K562 (cell line): ENCODE data around the gene TF. TPM values are rescaled to one million over a fixed set of nuclear protein-coding genes. Genes with fewer than 3 reads are reported as not detected.

Experiments used
- ATAC-seq: fragments of 200-7000 bp; cut with Tn5 transposase; 3 replicates; pipeline ENCODE4 v1.9.1; 2020; ENCODE audit warnings: moderate library complexity
- BruUV-seq: library from RNA; stranded (reverse); fragments of 400-500 nt; replicated peaks from 2 replicates; lab custom pipeline; 2021; lab: Mats Ljungman, UMichigan
- CTCF ChIA-PET: fragments of 300-600 bp; formaldehyde crosslinking; extraction: SDS; loops from one replicate; lab custom pipeline; 2021; ENCODE audit warnings: low intra/inter-chr PET ratio; lab: Yijun Ruan, JAX
- POLR2A ChIA-PET: fragments of 300-600, 350-650 bp; sonication (Branson Sonifier 250); formaldehyde crosslinking; extraction: SDS; loops from one replicate; lab custom pipeline; 2021; ENCODE audit warnings: antibody characterized with exemption, inconsistent platforms; lab: Yijun Ruan, JAX
- DNase-seq, 4 experiments: peaks; one replicate each; pipeline versions ENCODE4 v3.0.0 to v3.0.0-alpha.2; 2011 to 2018; ENCODE audit warnings: low spot score in 3 of 4, mixed read lengths in 3 of 4; ENCODE audit errors: extremely low read depth in 1 of 4
- FAIRE-seq: peaks from 2 replicates; lab custom pipeline; 2011; peaks lifted over from hg19 to GRCh38; lab: Jason Lieb, UNC
- H2AFZ ChIP-seq: 2 replicates; pipeline ENCODE4 v1.6.0; 2011; ENCODE audit warnings: low read depth, low read length, control low read depth, inconsistent platforms
- H3K27ac ChIP-seq: fragments of 200-600 bp; 3 replicates; pipeline ENCODE4 v1.8.0; 2011; ENCODE audit warnings: low read depth, mild to moderate bottlenecking, control low read depth, inconsistent platforms, low read length, moderate library complexity, mixed read lengths; ENCODE audit errors: extremely low read depth
- H3K27me3 ChIP-seq, 2 experiments: fragments of 300-600 bp in 1 of 2; 2 replicates in 1 of 2; 3 replicates in 1 of 2; pipeline versions ENCODE4 v1.6.0 to v1.8.0; 2011; ENCODE audit warnings: inconsistent platforms in 2 of 2, low read length in 2 of 2, mild to moderate bottlenecking in 1 of 2, mixed read lengths in 1 of 2, moderate library complexity in 1 of 2; ENCODE audit not compliant: control insufficient read depth in 2 of 2, insufficient read depth in 2 of 2
- H3K36me3 ChIP-seq: fragments of 300-600 bp; 3 replicates; pipeline ENCODE4 v1.8.0; 2011; ENCODE audit warnings: mild to moderate bottlenecking, low read length, inconsistent platforms; ENCODE audit not compliant: control insufficient read depth, insufficient read depth
- H3K4me1 ChIP-seq, 2 experiments: fragments of 200-600 bp in 1 of 2; replicated peaks in 1 of 2; 2 replicates in 1 of 2; 3 replicates in 1 of 2; pipeline versions ENCODE4 v1.5.1 to v1.8.0; 2011; ENCODE audit warnings: inconsistent platforms in 2 of 2, low read length in 2 of 2, mild to moderate bottlenecking in 1 of 2, mixed read lengths in 1 of 2, moderate library complexity in 1 of 2; ENCODE audit not compliant: control insufficient read depth in 2 of 2, insufficient read depth in 2 of 2
- H3K4me2 ChIP-seq: 2 replicates; pipeline ENCODE4 v1.6.1; 2011; ENCODE audit warnings: low read length, control low read depth, inconsistent platforms, mixed read lengths; ENCODE audit not compliant: insufficient read depth
- H3K4me3 ChIP-seq: fragments of 200-600 bp; sonication (generic), shearing (Covaris generic); 2 replicates; pipeline ENCODE4 v1.5.1; 2016; ENCODE audit warnings: control low read depth, inconsistent platforms
- H3K79me2 ChIP-seq: fragments of 200-600 bp; 3 replicates; pipeline ENCODE4 v1.8.0; 2011; ENCODE audit warnings: low read length, inconsistent platforms; ENCODE audit not compliant: control insufficient read depth, insufficient read depth
- H3K9ac ChIP-seq, 2 experiments: 2 replicates each; pipeline versions ENCODE4 v1.6.0 to v1.6.1; 2011; ENCODE audit warnings: low read depth in 2 of 2, low read length in 2 of 2, control low read depth in 1 of 2, inconsistent platforms in 1 of 2, mild to moderate bottlenecking in 1 of 2, mixed read lengths in 1 of 2; ENCODE audit not compliant: insufficient read depth in 1 of 2
- H3K9me1 ChIP-seq: one replicate; pipeline ENCODE4 v1.6.0; 2011; ENCODE audit warnings: inconsistent platforms, mild to moderate bottlenecking, low read length, moderate library complexity; ENCODE audit not compliant: control insufficient read depth, insufficient read depth
- H3K9me3 ChIP-seq: replicated peaks from 2 replicates; pipeline ENCODE4 v1.5.1; 2011; ENCODE audit warnings: low read depth, low read length, inconsistent platforms; ENCODE audit not compliant: control insufficient read depth, insufficient read depth
- H4K20me1 ChIP-seq: replicated peaks from 2 replicates; pipeline ENCODE4 v1.6.1; 2011; ENCODE audit warnings: low read length, inconsistent platforms, mixed read lengths; ENCODE audit not compliant: control insufficient read depth, insufficient read depth
- BRCA1 ChIP-seq, 2 experiments: fragments of 450-650 bp in 1 of 2; sonication (generic) in 1 of 2; formaldehyde crosslinking in 1 of 2; IDR thresholded peaks; 2 replicates each; pipeline versions ENCODE4 v1.5.0 to v1.6.1; 2017 to 2020; ENCODE audit warnings: mild to moderate bottlenecking in 1 of 2, missing genetic modification reagents in 1 of 2
- ERF ChIP-seq: fragments of 450-650 bp; formaldehyde crosslinking; IDR thresholded peaks from 2 replicates; pipeline ENCODE4 v1.4.0; 2020; ENCODE audit warnings: mild to moderate bottlenecking, mixed read lengths
- HMBOX1 ChIP-seq: sonication (generic); IDR thresholded peaks from 2 replicates; pipeline ENCODE4 v1.6.1; 2016
- HNRNPLL ChIP-seq: fragments of 200-400 bp; formaldehyde crosslinking; IDR thresholded peaks from 2 replicates; pipeline ENCODE4 v1.6.1; 2017; ENCODE audit warnings: low read length, low read depth, mild to moderate bottlenecking; ENCODE audit not compliant: poor library complexity, severe bottlenecking
- PTTG1 ChIP-seq: fragments of 450-650 bp; IDR thresholded peaks from 2 replicates; pipeline ENCODE4 v1.6.1; 2016; ENCODE audit warnings: low read depth, mild to moderate bottlenecking, missing genetic modification characterization, missing compliant biosample characterization
- ZBTB7A ChIP-seq: IDR thresholded peaks from 2 replicates; pipeline ENCODE4 v1.6.1; 2011; ENCODE audit warnings: low read depth, mild to moderate bottlenecking, low read length, moderate library complexity, borderline replicate concordance; ENCODE audit not compliant: control insufficient read depth
- ZNF121 ChIP-seq: sonication (generic); formaldehyde crosslinking; conservative IDR thresholded peaks from 2 replicates; pipeline ENCODE4 v1.8.0; 2022; ENCODE audit warnings: missing genetic modification reagents
- ZNF311 ChIP-seq: fragments of 250-450 bp; sonication (Bioruptor Pico); IDR thresholded peaks from 2 replicates; pipeline ENCODE4 v1.4.0; 2020; ENCODE audit warnings: mild to moderate bottlenecking, moderate library complexity
- WGBS: fragments of 100-300 bp; shearing (Covaris generic); methylation state at CpG from one replicate; pipeline ENCODE4 v1.1.6; 2016; ENCODE audit warnings: low coverage, mixed read lengths; ENCODE audit not compliant: insufficient coverage; ENCODE audit errors: missing lambda C conversion rate; 5-methylcytosine and 5-hydroxymethylcytosine counted together
- in situ Hi-C: fragments of 300-500 bp; cut with MboI; formaldehyde crosslinking; loops from 4 replicates; pipeline ENCODE4 v1.15.0; 2018; ENCODE audit warnings: inconsistent platforms, mixed read lengths
- intact Hi-C: fragments of 100-400 bp; cut with micrococcal nuclease; formaldehyde crosslinking; loops from 2 replicates; pipeline ENCODE4 v1.14.2; 2022
- polyA plus RNA-seq, 8 experiments: library from polyadenylated mRNA; depleted of rRNA in 4 of 8; stranded (reverse) in 5 of 8; unstranded in 3 of 8; fragments of >200 nt; fragmentation: Nextera tagmentation in 2 of 8; fragmentation: Illumina TruSeq in 1 of 8; extraction: Ambion mirVana in 2 of 8; extraction: Trizol in 1 of 8; gene quantifications; 2 replicates each; pipeline versions ENCODE4 v1.2.1 to v1.2.3, GENCODE V29; 2011 to 2014; ENCODE audit warnings: inconsistent platforms in 1 of 8, missing spikeins in 1 of 8
- total RNA-seq, 7 experiments: library from RNA; depleted of rRNA in 6 of 7; stranded (reverse); fragments of >200 nt in 6 of 7; fragmentation: Illumina TruSeq in 2 of 7; extraction: Trizol in 2 of 7; gene quantifications; 2 replicates each; pipeline versions ENCODE4 v1.2.1 to v1.2.3, GENCODE V29; 2011 to 2021; ENCODE audit warnings: low replicate concordance in 1 of 7
- TF ChIP-seq, protein P1 (sequence below): fragments of 250-450 bp; sonication (Bioruptor Pico); IDR thresholded peaks from 2 replicates; pipeline ENCODE4 v1.5.0; 2020; ENCODE audit warnings: mild to moderate bottlenecking, borderline replicate concordance
- TF ChIP-seq, protein P2 (sequence below): IDR thresholded peaks from 3 replicates; pipeline ENCODE4 v1.6.1; 2011; ENCODE audit warnings: borderline replicate concordance, mild to moderate bottlenecking, moderate library complexity; ENCODE audit not compliant: insufficient read length; ENCODE audit errors: extremely low read depth
- TF ChIP-seq, protein P3 (sequence below): fragments of 450-650 bp; formaldehyde crosslinking; IDR thresholded peaks from 2 replicates; pipeline ENCODE4 v1.4.0; 2020; ENCODE audit warnings: mild to moderate bottlenecking, mixed read lengths

TF gene
- total and polyA plus RNA-seq, 9 of the 15 experiments (the other 6 are each of a cell fraction or from before 2014, with no cell fraction given): 0.09 to 9.2 (median 3.1) TPM

GRCh38 chr3:133750259-133750656 is 4.1 kb downstream of the TF start:
- FAIRE-seq (no peak), ATAC-seq (no peak), DNase-seq (no peak)
- no peaks in the 10 kb centered on the region for H3K36me3 ChIP-seq
- in situ Hi-C loops: no loop called here
- H3K9me1 ChIP-seq: peaks cover 4% of the 10 kb centered on the region
- no peak overlapping the region for H3K27ac ChIP-seq
- 0 out of 4 replicates have a peak overlapping the region, but pooled peaks of 1 of the 2 experiments have one; percentile 35 for H3K9ac ChIP-seq
- H3K27me3 ChIP-seq: peaks cover 0 to 9% of the 10 kb centered on the region in 2 experiments; a peak in 1 of 5 replicates
- no peak overlapping the region for H3K4me3 ChIP-seq
- intact Hi-C loops: no loop called here
- ChIA-PET CTCF (no interaction called here), POLR2A (interaction anchor here (0.7 kb wide), 1 partner anchor 761 kb away, joined by 3 read pairs; no protein-coding TSS in a partner anchor)
- no peak overlapping the region for H3K4me2 ChIP-seq
- H3K4me1 ChIP-seq: peaks cover 37 to 42% of the 10 kb centered on the region in 2 experiments; a peak in 4 of 5 replicates
- BruUV-seq: no TSS peak
- no peak overlapping the region for H2AFZ ChIP-seq
- H3K9me3 ChIP-seq: no peaks in the 10 kb centered on the region
- no peaks in the 10 kb centered on the region for H4K20me1 ChIP-seq
- H3K79me2 ChIP-seq: no peaks in the 10 kb centered on the region
- WGBS: 80% methylated on average over 4 of the region's 6 CpGs
- TF ChIP-seq ZBTB7A (no peak), ZNF121 (no peak), PTTG1 (no peak), ERF (no peak), HMBOX1 (no peak), ZNF311 (CRISPR knock-in tag) (no peak), BRCA1 (IDR thresholded peaks at IDR 0.05) (no peak), BRCA1 (CRISPR knock-in tag; IDR thresholded peaks at IDR 0.05) (no peak), HNRNPLL (no peak)
- TF ChIP-seq, protein P1, sequence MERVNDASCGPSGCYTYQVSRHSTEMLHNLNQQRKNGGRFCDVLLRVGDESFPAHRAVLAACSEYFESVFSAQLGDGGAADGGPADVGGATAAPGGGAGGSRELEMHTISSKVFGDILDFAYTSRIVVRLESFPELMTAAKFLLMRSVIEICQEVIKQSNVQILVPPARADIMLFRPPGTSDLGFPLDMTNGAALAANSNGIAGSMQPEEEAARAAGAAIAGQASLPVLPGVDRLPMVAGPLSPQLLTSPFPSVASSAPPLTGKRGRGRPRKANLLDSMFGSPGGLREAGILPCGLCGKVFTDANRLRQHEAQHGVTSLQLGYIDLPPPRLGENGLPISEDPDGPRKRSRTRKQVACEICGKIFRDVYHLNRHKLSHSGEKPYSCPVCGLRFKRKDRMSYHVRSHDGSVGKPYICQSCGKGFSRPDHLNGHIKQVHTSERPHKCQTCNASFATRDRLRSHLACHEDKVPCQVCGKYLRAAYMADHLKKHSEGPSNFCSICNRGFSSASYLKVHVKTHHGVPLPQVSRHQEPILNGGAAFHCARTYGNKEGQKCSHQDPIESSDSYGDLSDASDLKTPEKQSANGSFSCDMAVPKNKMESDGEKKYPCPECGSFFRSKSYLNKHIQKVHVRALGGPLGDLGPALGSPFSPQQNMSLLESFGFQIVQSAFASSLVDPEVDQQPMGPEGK (CRISPR knock-in tag): no peak
- TF ChIP-seq, protein P2, sequence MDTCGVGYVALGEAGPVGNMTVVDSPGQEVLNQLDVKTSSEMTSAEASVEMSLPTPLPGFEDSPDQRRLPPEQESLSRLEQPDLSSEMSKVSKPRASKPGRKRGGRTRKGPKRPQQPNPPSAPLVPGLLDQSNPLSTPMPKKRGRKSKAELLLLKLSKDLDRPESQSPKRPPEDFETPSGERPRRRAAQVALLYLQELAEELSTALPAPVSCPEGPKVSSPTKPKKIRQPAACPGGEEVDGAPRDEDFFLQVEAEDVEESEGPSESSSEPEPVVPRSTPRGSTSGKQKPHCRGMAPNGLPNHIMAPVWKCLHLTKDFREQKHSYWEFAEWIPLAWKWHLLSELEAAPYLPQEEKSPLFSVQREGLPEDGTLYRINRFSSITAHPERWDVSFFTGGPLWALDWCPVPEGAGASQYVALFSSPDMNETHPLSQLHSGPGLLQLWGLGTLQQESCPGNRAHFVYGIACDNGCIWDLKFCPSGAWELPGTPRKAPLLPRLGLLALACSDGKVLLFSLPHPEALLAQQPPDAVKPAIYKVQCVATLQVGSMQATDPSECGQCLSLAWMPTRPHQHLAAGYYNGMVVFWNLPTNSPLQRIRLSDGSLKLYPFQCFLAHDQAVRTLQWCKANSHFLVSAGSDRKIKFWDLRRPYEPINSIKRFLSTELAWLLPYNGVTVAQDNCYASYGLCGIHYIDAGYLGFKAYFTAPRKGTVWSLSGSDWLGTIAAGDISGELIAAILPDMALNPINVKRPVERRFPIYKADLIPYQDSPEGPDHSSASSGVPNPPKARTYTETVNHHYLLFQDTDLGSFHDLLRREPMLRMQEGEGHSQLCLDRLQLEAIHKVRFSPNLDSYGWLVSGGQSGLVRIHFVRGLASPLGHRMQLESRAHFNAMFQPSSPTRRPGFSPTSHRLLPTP: no peak
- TF ChIP-seq, protein P3, sequence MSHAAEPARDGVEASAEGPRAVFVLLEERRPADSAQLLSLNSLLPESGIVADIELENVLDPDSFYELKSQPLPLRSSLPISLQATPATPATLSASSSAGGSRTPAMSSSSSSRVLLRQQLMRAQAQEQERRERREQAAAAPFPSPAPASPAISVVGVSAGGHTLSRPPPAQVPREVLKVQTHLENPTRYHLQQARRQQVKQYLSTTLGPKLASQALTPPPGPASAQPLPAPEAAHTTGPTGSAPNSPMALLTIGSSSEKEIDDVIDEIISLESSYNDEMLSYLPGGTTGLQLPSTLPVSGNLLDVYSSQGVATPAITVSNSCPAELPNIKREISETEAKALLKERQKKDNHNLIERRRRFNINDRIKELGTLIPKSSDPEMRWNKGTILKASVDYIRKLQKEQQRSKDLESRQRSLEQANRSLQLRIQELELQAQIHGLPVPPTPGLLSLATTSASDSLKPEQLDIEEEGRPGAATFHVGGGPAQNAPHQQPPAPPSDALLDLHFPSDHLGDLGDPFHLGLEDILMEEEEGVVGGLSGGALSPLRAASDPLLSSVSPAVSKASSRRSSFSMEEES (CRISPR knock-in tag): no peak
